Measurements from ENCODE around the gene RAVER2. TPM values are rescaled to one million over a fixed set of nuclear protein-coding genes. Genes with fewer than 3 reads are reported as not detected.
"Not testable (repeated sequence)": the region's sequence is repeated elsewhere in the genome, so short reads cannot be mapped to it uniquely, and the experiment has no call there.

RAVER2 gene
- total RNA-seq, 1 experiment from 2014 or later = 11.4 TPM

GRCh38 chr1:64769482-64769881 lies 24.6 kb downstream of the RAVER2 start:
- H2AFZ ChIP-seq (ENCODE audit: low read length) = no peak overlapping the region
- H3K79me2 ChIP-seq (ENCODE audit: low read length) = no peaks in the 10 kb centered on the region
- 0 out of 2 replicates have a peak, but pooled peaks cover 6% of the 10 kb centered on the region for H3K36me3 ChIP-seq (ENCODE audit: low read depth, low read length)
- H3K9ac ChIP-seq (ENCODE audit: low read length) = no peak overlapping the region
- no peaks in the 10 kb centered on the region for H3K9me2 ChIP-seq (replicated peaks; ENCODE audit: low read length)
- no peak overlapping the region for H3K4me3 ChIP-seq (ENCODE audit: low read length)
- BruUV-seq (replicated peaks) = no TSS peak
- no peaks in the 10 kb centered on the region for H3K27me3 ChIP-seq (ENCODE audit: low read length)
- H3K4me2 ChIP-seq (ENCODE audit: low read length) = no peak overlapping the region
- ChIA-PET CTCF (no interaction called here), POLR2A (ENCODE audit: unreplicated experiment) (no interaction called here)
- ATAC-seq = no peak
- intact Hi-C loops (cut with micrococcal nuclease) = no loop called here
- H4K20me1 ChIP-seq (ENCODE audit: low read length) = no peaks in the 10 kb centered on the region
- TF ChIP-seq EZH2phosphoT487 (IDR thresholded peaks at IDR 0.05; ENCODE audit: borderline replicate concordance, low read length) = no peak
- no peak for TF ChIP-seq EZH2 (IDR thresholded peaks at IDR 0.05; ENCODE audit: low read length, unreplicated experiment)
- no peak for TF ChIP-seq CTCF (conservative IDR thresholded peaks at IDR 0.05; ENCODE audit: low read depth, low read length)
- no peaks in the 10 kb centered on the region for H3F3A ChIP-seq (ENCODE audit: low read length, unreplicated experiment)
- no peaks in the 10 kb centered on the region for H3K9me3 ChIP-seq (ENCODE audit: low read length)
- DNase-seq = no peak
- no peak overlapping the region for H3K27ac ChIP-seq (ENCODE audit: low read length)
- no peaks in the 10 kb centered on the region for H3K4me1 ChIP-seq (ENCODE audit: insufficient read depth, low read length)

GRCh38 chr1:64769971-64770370 lies 25.1 kb downstream of the RAVER2 start:
- no peak for DNase-seq
- ChIA-PET POLR2A (ENCODE audit: unreplicated experiment) (no interaction called here), CTCF (no interaction called here)
- Histone ChIP-seq H3K9me3 (ENCODE audit: low read length) (no peaks in the 10 kb centered on the region), H3K4me1 (ENCODE audit: insufficient read depth, low read length) (no peaks in the 10 kb centered on the region), H2AFZ (ENCODE audit: low read length) (no peak overlapping the region), H3K9ac (ENCODE audit: low read length) (no peak overlapping the region), H3K9me2 (replicated peaks; ENCODE audit: low read length) (no peaks in the 10 kb centered on the region), H4K20me1 (ENCODE audit: low read length) (no peaks in the 10 kb centered on the region), H3K27ac (ENCODE audit: low read length) (no peak overlapping the region), H3K36me3 (ENCODE audit: low read depth, low read length) (0 out of 2 replicates have a peak, but pooled peaks cover 6% of the 10 kb centered on the region), H3K79me2 (ENCODE audit: low read length) (no peaks in the 10 kb centered on the region), H3K27me3 (ENCODE audit: low read length) (no peaks in the 10 kb centered on the region), H3F3A (ENCODE audit: low read length, unreplicated experiment) (no peaks in the 10 kb centered on the region), H3K4me3 (ENCODE audit: low read length) (no peak overlapping the region), H3K4me2 (ENCODE audit: low read length) (no peak overlapping the region)
- TF ChIP-seq EZH2phosphoT487 (IDR thresholded peaks at IDR 0.05; ENCODE audit: borderline replicate concordance, low read length) = no peak
- no peak for TF ChIP-seq CTCF (conservative IDR thresholded peaks at IDR 0.05; ENCODE audit: low read depth, low read length)
- TF ChIP-seq EZH2 (IDR thresholded peaks at IDR 0.05; ENCODE audit: low read length, unreplicated experiment) = no peak
- intact Hi-C loops (cut with micrococcal nuclease) = no loop called here
- ATAC-seq = no peak
- no TSS peak for BruUV-seq (replicated peaks)

- H3F3A ChIP-seq (ENCODE audit: low read length, unreplicated experiment); CTCF ChIA-PET; H3K9me3 ChIP-seq (ENCODE audit: low read length); BruUV-seq (replicated peaks); H3K36me3 ChIP-seq (ENCODE audit: low read depth, low read length); H3K9ac ChIP-seq (ENCODE audit: low read length); H3K27me3 ChIP-seq (ENCODE audit: low read length); H3K9me2 ChIP-seq (replicated peaks; ENCODE audit: low read length); H4K20me1 ChIP-seq (ENCODE audit: low read length); H3K79me2 ChIP-seq (ENCODE audit: low read length); H3K4me3 ChIP-seq (ENCODE audit: low read length); intact Hi-C loops (cut with micrococcal nuclease); H2AFZ ChIP-seq (ENCODE audit: low read length); DNase-seq; H3K4me1 ChIP-seq (ENCODE audit: insufficient read depth, low read length); POLR2A ChIA-PET (ENCODE audit: unreplicated experiment); H3K4me2 ChIP-seq (ENCODE audit: low read length); H3K27ac ChIP-seq (ENCODE audit: low read length); ATAC-seq: not testable (repeated sequence)
Observed at GRCh38 chr1:64773306-64773705, 28.4 kb downstream of the RAVER2 start.
